Hepatocyte (in vitro differentiated cells): ENCODE measurements around the gene DGKI. TPM values are rescaled to one million over a fixed set of nuclear protein-coding genes. Genes with fewer than 3 reads are reported as not detected.

Experiments used
- DNase-seq: peaks from one replicate; pipeline ENCODE4 v3.0.0-alpha.2; 2016; ENCODE audit warnings: low spot score
- H2AFZ ChIP-seq: fragments of 200-600 bp; sonication (generic); 2 replicates; pipeline ENCODE4 v1.6.0; 2016; ENCODE audit warnings: antibody characterized with exemption, mild to moderate bottlenecking
- H3K27ac ChIP-seq: fragments of 200-600 bp; sonication (generic); 2 replicates; pipeline ENCODE4 v1.5.1; 2016; ENCODE audit warnings: mild to moderate bottlenecking
- H3K27me3 ChIP-seq: fragments of 200-600 bp; sonication (generic); 2 replicates; pipeline ENCODE4 v1.6.1; 2016
- H3K36me3 ChIP-seq: fragments of 200-600 bp; sonication (generic); replicated peaks from 2 replicates; pipeline ENCODE4 v1.5.1; 2016; ENCODE audit warnings: low read depth; ENCODE audit not compliant: insufficient read depth
- H3K4me1 ChIP-seq: fragments of 200-600 bp; sonication (generic); 2 replicates; pipeline ENCODE4 v1.5.1; 2016; ENCODE audit warnings: mild to moderate bottlenecking, moderate library complexity; ENCODE audit not compliant: insufficient read depth
- H3K4me2 ChIP-seq: fragments of 200-600 bp; sonication (generic); 2 replicates; pipeline ENCODE4 v1.6.0; 2016
- H3K4me3 ChIP-seq: fragments of 200-600 bp; sonication (generic); 2 replicates; pipeline ENCODE4 v1.5.1; 2016; ENCODE audit warnings: mild to moderate bottlenecking
- H3K79me2 ChIP-seq: fragments of 200-600 bp; sonication (generic); 2 replicates; pipeline ENCODE4 v1.6.0; 2017; ENCODE audit warnings: mild to moderate bottlenecking
- H3K9me2 ChIP-seq: fragments of 200-600 bp; sonication (generic); replicated peaks from 2 replicates; pipeline ENCODE4 v1.6.0; 2017; ENCODE audit warnings: mild to moderate bottlenecking; ENCODE audit not compliant: insufficient read depth
- H3K9me3 ChIP-seq: fragments of 200-600 bp; sonication (generic); 2 replicates; pipeline ENCODE4 v1.5.1; 2016; ENCODE audit warnings: low read depth, mild to moderate bottlenecking
- H4K20me1 ChIP-seq: fragments of 200-600 bp; sonication (generic); 2 replicates; pipeline ENCODE4 v1.6.0; 2016; ENCODE audit warnings: mild to moderate bottlenecking; ENCODE audit not compliant: insufficient read depth, poor library complexity, severe bottlenecking
- EZH2 ChIP-seq: fragments of 200-600 bp; sonication (generic); IDR thresholded peaks from 2 replicates; pipeline ENCODE4 v1.6.1; 2016; ENCODE audit warnings: antibody characterized with exemption, mild to moderate bottlenecking, borderline replicate concordance
- EZH2phosphoT487 ChIP-seq: fragments of 200-600 bp; sonication (generic); IDR thresholded peaks from one replicate; pipeline ENCODE4 v1.6.1; 2018; ENCODE audit warnings: antibody characterized with exemption, mild to moderate bottlenecking, low read depth, moderate library complexity; ENCODE audit not compliant: unreplicated experiment, severe bottlenecking
- WGBS: methylation state at CpG from one replicate; pipeline ENCODE4 v1.1.6; 2016; ENCODE audit warnings: low lambda C conversion rate; ENCODE audit errors: missing lambda C conversion rate; 5-methylcytosine and 5-hydroxymethylcytosine counted together
- polyA plus RNA-seq: library from polyadenylated mRNA; unstranded; fragments of >200 nt; fragmentation: Nextera tagmentation; extraction: Ambion mirVana; gene quantifications from 2 replicates; pipeline ENCODE4 v1.2.1, GENCODE V29; 2016
- total RNA-seq: library from RNA; depleted of rRNA; stranded (reverse); fragments of >200 nt; gene quantifications from 2 replicates; pipeline ENCODE4 v1.2.3, GENCODE V29; 2014
- TF ChIP-seq, protein P1 (sequence below): fragments of 200-600 bp; sonication (generic); IDR thresholded peaks from 2 replicates; pipeline ENCODE4 v1.5.1; 2016; ENCODE audit warnings: antibody characterized with exemption, mild to moderate bottlenecking; ENCODE audit not compliant: poor library complexity

The DGKI gene
- total and polyA plus RNA-seq, 2 experiments from 2014 or later, result 0.47 to 1.8 TPM

DNA sequence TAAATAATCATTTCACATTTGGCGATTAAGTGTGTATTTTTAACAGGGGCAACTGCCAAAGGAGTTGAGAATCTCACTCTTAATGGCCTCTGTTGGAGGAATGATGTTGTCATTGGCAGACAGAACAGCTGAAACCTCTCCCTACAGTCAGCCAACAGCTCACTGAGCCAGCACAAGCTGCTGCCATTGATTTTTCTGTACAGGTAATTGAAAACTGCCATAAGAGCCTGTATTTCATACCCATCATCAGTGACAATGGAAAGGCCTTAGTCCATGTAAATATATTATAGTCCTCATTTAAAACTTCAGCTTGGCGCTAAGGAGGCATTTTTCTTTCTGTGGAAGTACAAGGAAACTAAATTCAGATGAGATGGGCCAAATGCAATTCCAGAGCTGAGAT, 475.2 kb downstream of the DGKI start:
- Histone ChIP-seq H2AFZ (no peak overlapping the region), H3K36me3 (no peaks in the 10 kb centered on the region), H3K27me3 (no peaks in the 10 kb centered on the region), H3K9me2 (no peaks in the 10 kb centered on the region), H3K4me3 (no peak overlapping the region), H3K4me2 (no peak overlapping the region), H3K9me3 (no peaks in the 10 kb centered on the region), H3K79me2 (no peaks in the 10 kb centered on the region), H4K20me1 (no peaks in the 10 kb centered on the region), H3K4me1 (no peaks in the 10 kb centered on the region), H3K27ac (no peak overlapping the region)
- no peak for TF ChIP-seq EZH2phosphoT487
- 93% methylated on average over 2 of the region's 2 CpGs for WGBS
- no peak for DNase-seq

GRCh38 chr7:137366995-137367394, 479.8 kb downstream of the DGKI start:
- WGBS, result 87% methylated on average over 5 of the region's 5 CpGs
- Histone ChIP-seq H3K4me3 (no peak overlapping the region), H3K36me3 (no peaks in the 10 kb centered on the region), H3K4me1 (no peaks in the 10 kb centered on the region), H3K27ac (no peak overlapping the region), H2AFZ (no peak overlapping the region), H3K79me2 (no peaks in the 10 kb centered on the region), H4K20me1 (no peaks in the 10 kb centered on the region), H3K4me2 (no peak overlapping the region), H3K9me2 (no peaks in the 10 kb centered on the region), H3K9me3 (no peaks in the 10 kb centered on the region), H3K27me3 (no peaks in the 10 kb centered on the region)
- DNase-seq, result no peak
- TF ChIP-seq, protein P1, sequence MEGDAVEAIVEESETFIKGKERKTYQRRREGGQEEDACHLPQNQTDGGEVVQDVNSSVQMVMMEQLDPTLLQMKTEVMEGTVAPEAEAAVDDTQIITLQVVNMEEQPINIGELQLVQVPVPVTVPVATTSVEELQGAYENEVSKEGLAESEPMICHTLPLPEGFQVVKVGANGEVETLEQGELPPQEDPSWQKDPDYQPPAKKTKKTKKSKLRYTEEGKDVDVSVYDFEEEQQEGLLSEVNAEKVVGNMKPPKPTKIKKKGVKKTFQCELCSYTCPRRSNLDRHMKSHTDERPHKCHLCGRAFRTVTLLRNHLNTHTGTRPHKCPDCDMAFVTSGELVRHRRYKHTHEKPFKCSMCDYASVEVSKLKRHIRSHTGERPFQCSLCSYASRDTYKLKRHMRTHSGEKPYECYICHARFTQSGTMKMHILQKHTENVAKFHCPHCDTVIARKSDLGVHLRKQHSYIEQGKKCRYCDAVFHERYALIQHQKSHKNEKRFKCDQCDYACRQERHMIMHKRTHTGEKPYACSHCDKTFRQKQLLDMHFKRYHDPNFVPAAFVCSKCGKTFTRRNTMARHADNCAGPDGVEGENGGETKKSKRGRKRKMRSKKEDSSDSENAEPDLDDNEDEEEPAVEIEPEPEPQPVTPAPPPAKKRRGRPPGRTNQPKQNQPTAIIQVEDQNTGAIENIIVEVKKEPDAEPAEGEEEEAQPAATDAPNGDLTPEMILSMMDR, result no peak
- TF ChIP-seq EZH2phosphoT487, result no peak
- TF ChIP-seq EZH2, result no peak

DNA sequence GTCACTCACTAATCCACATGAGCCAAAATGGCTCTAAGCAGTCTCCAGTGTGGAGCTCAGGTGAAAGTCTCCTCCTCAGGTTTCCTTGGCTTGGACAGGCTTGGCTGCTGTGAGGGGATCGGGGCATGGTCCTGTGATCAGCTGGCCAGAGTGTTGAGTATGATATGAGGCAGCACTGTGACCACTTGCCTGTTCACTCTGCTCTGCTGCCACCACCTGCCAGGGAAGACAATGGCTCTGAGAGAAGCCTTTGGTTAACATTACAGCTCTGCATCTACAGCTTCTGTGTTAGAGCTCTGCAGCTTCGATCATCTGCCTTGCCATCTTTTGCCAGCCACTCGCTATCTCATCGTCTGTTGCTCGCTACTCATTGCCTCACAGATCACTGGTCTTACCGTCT, 483.1 kb downstream of the DGKI start:
- H3K36me3 ChIP-seq, result no peaks in the 10 kb centered on the region
- H3K4me2 ChIP-seq, result no peak overlapping the region
- no peaks in the 10 kb centered on the region for H3K79me2 ChIP-seq
- no peak overlapping the region for H2AFZ ChIP-seq
- H3K27me3 ChIP-seq, result no peaks in the 10 kb centered on the region
- DNase-seq, result no peak
- no peaks in the 10 kb centered on the region for H4K20me1 ChIP-seq
- 96% methylated on average over 6 of the region's 6 CpGs for WGBS
- H3K9me3 ChIP-seq, result no peaks in the 10 kb centered on the region
- no peaks in the 10 kb centered on the region for H3K4me1 ChIP-seq
- H3K4me3 ChIP-seq, result no peak overlapping the region
- no peak for TF ChIP-seq EZH2
- no peak for TF ChIP-seq EZH2phosphoT487
- TF ChIP-seq, protein P1, result no peak
- no peaks in the 10 kb centered on the region for H3K9me2 ChIP-seq
- no peak overlapping the region for H3K27ac ChIP-seq

GRCh38 chr7:137360087-137360679, 486.6 kb downstream of the DGKI start:
- TF ChIP-seq EZH2phosphoT487 (no peak), EZH2 (no peak)
- TF ChIP-seq, protein P1, result no peak
- no peaks in the 10 kb centered on the region for H3K27me3 ChIP-seq
- DNase-seq, result no peak
- no peaks in the 10 kb centered on the region for H3K9me2 ChIP-seq
- 88% methylated on average over 1 of the region's 1 CpG for WGBS
- H3K79me2 ChIP-seq, result no peaks in the 10 kb centered on the region
- no peaks in the 10 kb centered on the region for H3K9me3 ChIP-seq
- no peaks in the 10 kb centered on the region for H4K20me1 ChIP-seq
- no peaks in the 10 kb centered on the region for H3K36me3 ChIP-seq
- H3K4me2 ChIP-seq, result no peak overlapping the region
- no peak overlapping the region for H2AFZ ChIP-seq
- no peak overlapping the region for H3K27ac ChIP-seq
- no peak overlapping the region for H3K4me3 ChIP-seq
- H3K4me1 ChIP-seq, result no peaks in the 10 kb centered on the region
